A673 (cell line): ENCODE measurements around the gene SLC26A2. TPM values are rescaled to one million over a fixed set of nuclear protein-coding genes. Genes with fewer than 3 reads are reported as not detected.

Experiments
- BruUV-seq: library from RNA; stranded (reverse); fragments of 400-500 nt; replicated peaks from 2 replicates; lab custom pipeline; 2021; lab: Mats Ljungman, UMichigan
- CTCF ChIA-PET: fragments of 300-600 bp; sonication (Branson Sonifier 250); formaldehyde crosslinking; loops from one replicate; lab custom pipeline; 2022; ENCODE audit warnings: antibody characterized with exemption; lab: Charles Lee
- POLR2A ChIA-PET: fragments of 300-600 bp; sonication (Branson Sonifier 250); formaldehyde crosslinking; loops from one replicate; lab custom pipeline; 2022; ENCODE audit warnings: antibody characterized with exemption; ENCODE audit not compliant: low non-redundant PET; lab: Charles Lee
- DNase-seq: peaks from one replicate; pipeline ENCODE4 v3.0.0-alpha.2; 2015; ENCODE audit warnings: low spot score
- H3K27ac ChIP-seq: fragments of 200-600 bp; sonication (generic); 2 replicates; pipeline ENCODE4 v1.5.1; 2016; ENCODE audit warnings: mixed run types, low read depth, mild to moderate bottlenecking, mixed read lengths, antibody characterized with exemption, low read length; ENCODE audit not compliant: poor library complexity, severe bottlenecking
- H3K27me3 ChIP-seq: fragments of 200-600 bp; sonication (generic); replicated peaks from 2 replicates; pipeline ENCODE4 v1.6.1; 2017; ENCODE audit warnings: mixed run types, low read depth, mild to moderate bottlenecking, mixed read lengths, antibody characterized with exemption, low read length; ENCODE audit not compliant: insufficient read depth, poor library complexity
- H3K36me3 ChIP-seq: fragments of 200-600 bp; sonication (generic); 2 replicates; pipeline ENCODE4 v1.6.1; 2016; ENCODE audit warnings: mixed run types, mild to moderate bottlenecking, mixed read lengths, antibody characterized with exemption, low read length; ENCODE audit not compliant: insufficient read depth, poor library complexity, severe bottlenecking
- H3K4me1 ChIP-seq: fragments of 200-600 bp; sonication (generic); 2 replicates; pipeline ENCODE4 v1.6.1; 2017; ENCODE audit warnings: mixed run types, mild to moderate bottlenecking, mixed read lengths, antibody characterized with exemption, low read length; ENCODE audit not compliant: insufficient read depth, poor library complexity, severe bottlenecking
- H3K4me3 ChIP-seq: fragments of 200-600 bp; sonication (generic); 2 replicates; pipeline ENCODE4 v1.5.1; 2016; ENCODE audit warnings: low read depth, mixed run types, mild to moderate bottlenecking, mixed read lengths, low read length; ENCODE audit not compliant: poor library complexity, severe bottlenecking
- H3K9me3 ChIP-seq: fragments of 200-600 bp; sonication (generic); 2 replicates; pipeline ENCODE4 v1.6.1; 2016; ENCODE audit warnings: mixed run types, low read depth, mild to moderate bottlenecking, mixed read lengths, antibody characterized with exemption, low read length; ENCODE audit not compliant: poor library complexity, severe bottlenecking
- EZH2 ChIP-seq: fragments of 200-600 bp; sonication (generic); IDR thresholded peaks from 2 replicates; pipeline ENCODE4 v1.6.1; 2017; ENCODE audit warnings: borderline replicate concordance, low read depth, mild to moderate bottlenecking, mixed read lengths, antibody characterized with exemption, low read length; ENCODE audit not compliant: poor library complexity, severe bottlenecking
- intact Hi-C: fragments of 100-400 bp; cut with micrococcal nuclease; formaldehyde crosslinking; loops from one replicate; pipeline ENCODE4 v1.10.0; 2022; ENCODE audit not compliant: unreplicated experiment
- total RNA-seq: library from RNA; stranded (reverse); gene quantifications from 2 replicates; pipeline ENCODE4 v1.2.3, GENCODE V29; 2021
- TF ChIP-seq, protein P1 (sequence below): fragments of 300-800, 200-600 bp; sonication (generic); conservative IDR thresholded peaks from 2 replicates; pipeline ENCODE4 v1.5.1; 2017; ENCODE audit warnings: low read depth, mild to moderate bottlenecking, antibody characterized with exemption, low read length, moderate library complexity, mixed read lengths

SLC26A2 gene
- total RNA-seq, 1 experiment from 2014 or later: 83.0 TPM

DNA sequence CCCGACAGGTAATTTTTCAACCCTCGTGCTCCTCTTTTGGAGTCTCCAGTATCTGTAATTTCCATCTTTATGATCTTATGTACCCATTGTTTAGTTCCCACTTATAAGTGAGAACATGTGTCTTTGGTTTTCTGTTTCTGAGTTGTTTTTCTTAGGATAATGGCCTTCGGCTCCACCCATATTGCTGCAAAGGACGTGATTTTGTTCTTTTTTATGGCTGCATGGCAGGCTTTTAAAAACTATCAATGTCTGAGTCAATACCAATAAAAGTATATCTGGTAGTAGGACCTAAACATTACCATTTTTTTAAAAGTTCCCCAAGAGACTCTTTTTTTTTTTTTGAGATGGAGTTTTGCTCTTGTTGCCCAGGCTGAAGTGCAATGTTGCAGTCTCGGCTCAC is 3.9 kb upstream of the SLC26A2 start:
- peaks cover 16% of the 10 kb centered on the region for H3K4me1 ChIP-seq
- H3K27ac ChIP-seq: peak overlapping the region; percentile 10
- H3K4me3 ChIP-seq: no peak overlapping the region
- no peaks in the 10 kb centered on the region for H3K27me3 ChIP-seq
- no peak for TF ChIP-seq EZH2
- TF ChIP-seq, protein P1, sequence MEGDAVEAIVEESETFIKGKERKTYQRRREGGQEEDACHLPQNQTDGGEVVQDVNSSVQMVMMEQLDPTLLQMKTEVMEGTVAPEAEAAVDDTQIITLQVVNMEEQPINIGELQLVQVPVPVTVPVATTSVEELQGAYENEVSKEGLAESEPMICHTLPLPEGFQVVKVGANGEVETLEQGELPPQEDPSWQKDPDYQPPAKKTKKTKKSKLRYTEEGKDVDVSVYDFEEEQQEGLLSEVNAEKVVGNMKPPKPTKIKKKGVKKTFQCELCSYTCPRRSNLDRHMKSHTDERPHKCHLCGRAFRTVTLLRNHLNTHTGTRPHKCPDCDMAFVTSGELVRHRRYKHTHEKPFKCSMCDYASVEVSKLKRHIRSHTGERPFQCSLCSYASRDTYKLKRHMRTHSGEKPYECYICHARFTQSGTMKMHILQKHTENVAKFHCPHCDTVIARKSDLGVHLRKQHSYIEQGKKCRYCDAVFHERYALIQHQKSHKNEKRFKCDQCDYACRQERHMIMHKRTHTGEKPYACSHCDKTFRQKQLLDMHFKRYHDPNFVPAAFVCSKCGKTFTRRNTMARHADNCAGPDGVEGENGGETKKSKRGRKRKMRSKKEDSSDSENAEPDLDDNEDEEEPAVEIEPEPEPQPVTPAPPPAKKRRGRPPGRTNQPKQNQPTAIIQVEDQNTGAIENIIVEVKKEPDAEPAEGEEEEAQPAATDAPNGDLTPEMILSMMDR: no peak
- no peaks in the 10 kb centered on the region for H3K9me3 ChIP-seq
- no peak for DNase-seq
- H3K36me3 ChIP-seq: no peaks in the 10 kb centered on the region
- POLR2A ChIA-PET: no interaction called here
- CTCF ChIA-PET: no interaction called here
- BruUV-seq: no TSS peak
- intact Hi-C loops: no loop called here

DNA sequence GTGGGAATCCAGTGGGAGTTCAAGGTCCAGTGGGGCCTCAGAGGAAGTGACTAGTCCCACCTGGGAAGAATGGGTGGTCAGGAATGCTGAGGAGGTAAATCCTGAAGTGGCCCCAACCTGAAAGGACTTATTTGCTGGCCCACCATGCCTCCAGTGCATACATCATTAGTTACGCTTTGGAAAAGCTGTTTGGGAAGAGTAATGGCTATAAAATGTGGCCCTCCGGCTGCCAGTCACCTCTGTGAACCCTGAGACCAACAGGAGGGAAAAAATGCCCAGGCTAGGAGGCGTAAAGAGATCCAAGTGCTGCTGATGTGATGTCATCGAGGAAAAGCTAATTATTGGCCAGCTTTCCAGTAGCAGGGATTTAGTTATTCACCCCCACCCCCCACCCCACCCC is 2.7 kb upstream of the SLC26A2 start:
- H3K9me3 ChIP-seq: no peaks in the 10 kb centered on the region
- TF ChIP-seq EZH2: no peak
- TF ChIP-seq, protein P1: no peak
- ChIA-PET CTCF (no interaction called here), POLR2A (no interaction called here)
- H3K4me3 ChIP-seq: no peak overlapping the region
- intact Hi-C loops: no loop called here
- H3K27me3 ChIP-seq: no peaks in the 10 kb centered on the region
- H3K36me3 ChIP-seq: peaks cover 5% of the 10 kb centered on the region
- no peak for DNase-seq
- peaks cover 27% of the 10 kb centered on the region for H3K4me1 ChIP-seq
- no peak overlapping the region for H3K27ac ChIP-seq
- BruUV-seq: no TSS peak

DNA sequence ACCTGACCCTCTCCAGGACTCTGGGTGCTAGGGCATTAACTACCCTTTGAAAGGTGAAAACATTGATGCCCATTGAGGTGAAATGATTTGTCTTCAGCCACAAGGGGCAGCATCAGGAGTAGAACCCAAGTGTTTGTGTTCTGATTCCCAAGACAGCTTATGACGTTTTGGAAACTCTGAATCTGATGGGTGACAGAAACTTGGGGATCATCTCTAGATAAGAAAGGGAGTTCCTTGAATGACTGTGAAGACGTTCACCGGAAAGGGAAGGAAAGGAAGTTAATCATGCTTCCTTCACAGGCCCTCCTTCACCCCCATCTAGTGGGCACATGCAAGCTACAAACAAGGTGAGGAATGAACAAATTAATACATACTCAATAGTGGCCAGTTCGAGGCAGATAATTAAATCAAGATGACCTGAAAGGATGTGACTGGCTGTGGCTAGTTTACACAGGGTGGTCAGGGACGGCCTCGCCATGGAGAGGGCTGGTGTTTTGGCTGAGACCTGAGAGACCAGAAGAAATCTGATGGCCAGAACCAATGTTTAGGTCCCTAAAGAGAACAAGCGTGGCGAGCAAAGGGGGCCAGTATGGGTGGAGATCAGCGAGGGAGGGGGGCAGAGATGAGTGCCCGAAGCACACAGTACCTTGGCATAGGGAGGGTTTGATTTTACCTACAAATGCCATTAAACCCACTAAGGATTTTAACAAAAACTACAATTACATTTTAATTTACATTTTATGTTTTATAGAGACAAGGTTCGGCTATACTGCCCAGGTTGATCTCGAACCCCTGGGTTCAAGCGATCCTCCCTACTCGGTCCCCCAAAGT is 937 bp upstream of the SLC26A2 start:
- TF ChIP-seq, protein P1: peak; percentile 77
- no peak for TF ChIP-seq EZH2
- ChIA-PET POLR2A (interaction anchor here (0.8 kb wide), 1 partner anchor 22 kb away, joined by 4 read pairs; no protein-coding TSS in a partner anchor), CTCF (interaction anchor here (0.6 to 2.1 kb wide), 8 partner anchors 15 to 692 kb away, joined by 3 to 7 read pairs (median 3); partner anchors contain the start of gene PDE6A)
- Histone ChIP-seq H3K36me3 (peaks cover 11% of the 10 kb centered on the region), H3K27me3 (no peaks in the 10 kb centered on the region), H3K4me3 (peak overlapping the region; percentile 85), H3K4me1 (peaks cover 27% of the 10 kb centered on the region), H3K27ac (peak overlapping the region; percentile 92), H3K9me3 (no peaks in the 10 kb centered on the region)
- DNase-seq: peak; percentile 90
- intact Hi-C loops: loop anchor here (2.0 kb wide), 1 partner anchor 23 kb away; no protein-coding TSS in a partner anchor
- BruUV-seq: TSS peak; percentile 96
